Tibial nerve (tissue), 4 donors: ENCODE results near the gene RAD51AP1. TPM values are rescaled to one million over a fixed set of nuclear protein-coding genes. Genes with fewer than 3 reads are reported as not detected.
A peak's percentile ranks its signal among the peaks of the same experiment; 100 is the strongest.

Experiments used
- DNase-seq, 2 donors: peaks; one replicate each; pipeline ENCODE4 v3.0.0-alpha.2; 2019; ENCODE audit warnings: low spot score in 2 of 2
- H3K27ac ChIP-seq, 4 donors: fragments of 200-600 bp; sonication (generic) in 3 of 4; one replicate each; pipeline ENCODE4 v1.5.1; 2017 to 2019; ENCODE audit warnings: mild to moderate bottlenecking in 1 of 4
- H3K27me3 ChIP-seq, 2 donors: fragments of 200-600 bp; sonication (generic) in 1 of 2; one replicate each; pipeline versions ENCODE4 v1.5.1 to v1.6.0; 2017 to 2019
- H3K36me3 ChIP-seq, 3 donors: fragments of 200-600 bp; sonication (generic); one replicate each; pipeline ENCODE4 v1.5.1; 2018 to 2019
- H3K4me1 ChIP-seq, 4 donors: fragments of 200-600 bp; sonication (generic) in 3 of 4; one replicate each; pipeline ENCODE4 v1.5.1; 2017 to 2019
- H3K4me3 ChIP-seq, 4 donors: fragments of 200-600 bp; sonication (generic) in 3 of 4; one replicate each; pipeline ENCODE4 v1.5.1; 2017 to 2019; ENCODE audit warnings: mild to moderate bottlenecking in 1 of 4, moderate library complexity in 1 of 4
- H3K9me3 ChIP-seq, 4 donors: fragments of 200-600 bp; sonication (generic) in 3 of 4; one replicate each; pipeline ENCODE4 v1.5.1; 2017 to 2019
- EP300 ChIP-seq, 2 donors: sonication (generic); formaldehyde crosslinking; IDR thresholded peaks; one replicate each; pipeline ENCODE4 v1.6.1; 2017; ENCODE audit warnings: antibody characterized with exemption in 2 of 2, mild to moderate bottlenecking in 1 of 2
- POLR2A ChIP-seq, 2 donors: fragments of 450-650 bp; IDR thresholded peaks; one replicate each; pipeline ENCODE4 v1.6.1; 2017; ENCODE audit warnings: antibody characterized with exemption in 2 of 2, mild to moderate bottlenecking in 2 of 2, moderate library complexity in 2 of 2
- WGBS, 2 donors: methylation state at CpG; one replicate each; pipeline ENCODE4 v1.1.5; 2018; 5-methylcytosine and 5-hydroxymethylcytosine counted together
- total RNA-seq, 4 donors: library from RNA; depleted of rRNA; stranded (reverse); fragments of >200 nt; gene quantifications; one replicate each; pipeline ENCODE4 v1.1.0, GENCODE V29; 2016
- TF ChIP-seq, protein P1 (sequence below), 5 experiments: fragments of 200-600 bp in 3 of 5; fragments of 450-650 bp in 2 of 5; sonication (generic) in 3 of 5; IDR thresholded peaks; one replicate each; pipeline ENCODE4 v1.5.1; 2016 to 2019; ENCODE audit warnings: antibody characterized with exemption in 5 of 5, mild to moderate bottlenecking in 3 of 5, moderate library complexity in 2 of 5

RAD51AP1 gene
- total RNA-seq, 4 donors from 2014 or later: 0.44 to 4.8 (median 1.6) TPM

DNA sequence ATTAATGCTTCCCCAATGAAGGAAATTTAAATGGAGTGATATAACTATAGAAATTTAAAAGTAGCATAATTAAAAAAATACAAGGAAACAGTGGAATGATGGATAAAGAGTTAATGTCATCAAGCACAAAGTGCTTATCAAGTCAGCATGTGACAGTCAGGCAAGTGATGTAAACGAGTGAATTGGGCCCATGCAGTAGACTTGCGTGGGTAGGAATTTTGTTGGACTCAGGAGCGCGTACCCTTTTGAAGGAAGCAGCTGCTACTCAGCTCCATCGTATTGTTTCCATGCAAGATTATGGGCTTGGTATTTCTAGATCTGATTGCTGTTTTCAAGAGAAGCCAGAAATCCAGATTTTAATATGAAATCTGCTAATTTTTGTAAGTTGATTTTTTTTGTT is 18.9 kb downstream of the RAD51AP1 start:
- H3K4me3 ChIP-seq: no peak overlapping the region
- no peak for DNase-seq
- no peaks in the 10 kb centered on the region for H3K9me3 ChIP-seq
- H3K27me3 ChIP-seq: no peaks in the 10 kb centered on the region
- TF ChIP-seq, protein P1, sequence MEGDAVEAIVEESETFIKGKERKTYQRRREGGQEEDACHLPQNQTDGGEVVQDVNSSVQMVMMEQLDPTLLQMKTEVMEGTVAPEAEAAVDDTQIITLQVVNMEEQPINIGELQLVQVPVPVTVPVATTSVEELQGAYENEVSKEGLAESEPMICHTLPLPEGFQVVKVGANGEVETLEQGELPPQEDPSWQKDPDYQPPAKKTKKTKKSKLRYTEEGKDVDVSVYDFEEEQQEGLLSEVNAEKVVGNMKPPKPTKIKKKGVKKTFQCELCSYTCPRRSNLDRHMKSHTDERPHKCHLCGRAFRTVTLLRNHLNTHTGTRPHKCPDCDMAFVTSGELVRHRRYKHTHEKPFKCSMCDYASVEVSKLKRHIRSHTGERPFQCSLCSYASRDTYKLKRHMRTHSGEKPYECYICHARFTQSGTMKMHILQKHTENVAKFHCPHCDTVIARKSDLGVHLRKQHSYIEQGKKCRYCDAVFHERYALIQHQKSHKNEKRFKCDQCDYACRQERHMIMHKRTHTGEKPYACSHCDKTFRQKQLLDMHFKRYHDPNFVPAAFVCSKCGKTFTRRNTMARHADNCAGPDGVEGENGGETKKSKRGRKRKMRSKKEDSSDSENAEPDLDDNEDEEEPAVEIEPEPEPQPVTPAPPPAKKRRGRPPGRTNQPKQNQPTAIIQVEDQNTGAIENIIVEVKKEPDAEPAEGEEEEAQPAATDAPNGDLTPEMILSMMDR (IDR thresholded peaks at IDR 0.05): no peak
- TF ChIP-seq POLR2A (IDR thresholded peaks at IDR 0.05): no peak
- no peak for TF ChIP-seq EP300 (IDR thresholded peaks at IDR 0.05)
- H3K4me1 ChIP-seq: peaks cover 0 to 12% (median under 1%) of the 10 kb centered on the region in 4 donors
- H3K36me3 ChIP-seq: no peaks in the 10 kb centered on the region
- WGBS, 2 donors: 83 to 87% methylated on average over 5 of the region's 5 CpGs
- no peak overlapping the region for H3K27ac ChIP-seq

DNA sequence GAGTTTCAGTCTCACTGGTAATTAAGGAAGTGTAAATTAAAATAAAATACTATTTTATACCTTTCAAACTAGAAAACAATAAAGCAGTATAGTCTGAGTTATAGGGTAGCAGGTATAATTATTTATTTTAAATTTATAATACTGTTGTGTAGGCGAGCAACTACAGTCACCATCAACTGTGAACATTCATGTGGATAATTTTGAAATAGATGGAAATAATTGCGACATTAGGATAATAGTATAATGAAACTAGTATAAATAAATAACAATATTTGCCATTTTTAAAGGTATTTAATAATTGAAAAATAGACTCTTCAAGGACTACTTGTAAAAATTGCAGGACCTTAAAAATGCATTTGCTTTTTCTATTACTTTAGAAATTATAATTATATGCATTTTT is 19.5 kb downstream of the RAD51AP1 start:
- no peaks in the 10 kb centered on the region for H3K27me3 ChIP-seq
- TF ChIP-seq EP300 (IDR thresholded peaks at IDR 0.05): no peak
- no peak overlapping the region for H3K4me3 ChIP-seq
- H3K36me3 ChIP-seq: no peaks in the 10 kb centered on the region
- no peaks in the 10 kb centered on the region for H3K9me3 ChIP-seq
- WGBS, 2 donors: 95 to 97% methylated on average over 2 of the region's 2 CpGs
- no peak overlapping the region for H3K27ac ChIP-seq
- H3K4me1 ChIP-seq: peaks cover 0 to 18% (median 4%) of the 10 kb centered on the region in 4 donors
- DNase-seq: no peak

GRCh38 chr12:4562034-4562657 is 23.5 kb downstream of the RAD51AP1 start, which contains the start of gene DYRK4:
Gene DYRK4, plus strand, starts transcription at chr12:4562208. Its CDS starts 38 bp downstream, at chr12:4562246.
- Histone ChIP-seq H3K27ac (peak within 1 kb of the TSS; percentile 47 to 80 (median 62)), H3K4me3 (peak within 1 kb of the TSS; percentile 25 to 53 (median 39)), H3K36me3 (no peaks in the 10 kb centered on the region), H3K4me1 (peaks cover 0 to 30% (median 4%) of the 10 kb centered on the region in 4 donors), H3K27me3 (no peaks in the 10 kb centered on the region), H3K9me3 (no peaks in the 10 kb centered on the region)
- WGBS, 2 donors: 6 to 13% methylated on average over 40 to 43 of the region's 44 CpGs
- peak; percentile 62 to 64 for DNase-seq
- TF ChIP-seq, protein P1 (IDR thresholded peaks at IDR 0.05): no peak
- TF ChIP-seq POLR2A (IDR thresholded peaks at IDR 0.05): peak in 1 of 2 donors; percentile 47
- TF ChIP-seq EP300 (IDR thresholded peaks at IDR 0.05): peak in 1 of 2 donors; percentile 79

- TF ChIP-seq, protein P1 (IDR thresholded peaks at IDR 0.05): no peak
- TF ChIP-seq EP300 (IDR thresholded peaks at IDR 0.05) (no peak), POLR2A (IDR thresholded peaks at IDR 0.05) (no peak)
- H3K9me3 ChIP-seq: no peaks in the 10 kb centered on the region
- H3K27ac ChIP-seq: no peak overlapping the region
- no peak overlapping the region for H3K4me3 ChIP-seq
- H3K27me3 ChIP-seq: no peaks in the 10 kb centered on the region
- peaks cover 0 to 30% (median 4%) of the 10 kb centered on the region in 4 donors for H3K4me1 ChIP-seq
- no peak for DNase-seq
- no peaks in the 10 kb centered on the region for H3K36me3 ChIP-seq
- WGBS, 2 donors: 67 to 79% methylated on average over 3 of the region's 3 CpGs
These were observed 24.6 kb downstream of the RAD51AP1 start for GRCh38 chr12:4563336-4563735.

GRCh38 chr12:4564818-4565217 is 26.1 kb downstream of the RAD51AP1 start:
- no peak for DNase-seq
- H3K36me3 ChIP-seq: no peaks in the 10 kb centered on the region
- peaks cover 0 to 30% (median 4%) of the 10 kb centered on the region in 4 donors for H3K4me1 ChIP-seq
- TF ChIP-seq, protein P1 (IDR thresholded peaks at IDR 0.05): no peak
- TF ChIP-seq EP300 (IDR thresholded peaks at IDR 0.05) (no peak), POLR2A (IDR thresholded peaks at IDR 0.05) (no peak)
- no peaks in the 10 kb centered on the region for H3K27me3 ChIP-seq
- peak overlapping the region in 1 of 4 donors; percentile 16 for H3K4me3 ChIP-seq
- 44 to 47% methylated on average over 5 of the region's 5 CpGs for WGBS, 2 donors
- H3K9me3 ChIP-seq: no peaks in the 10 kb centered on the region
- peak overlapping the region; percentile 3 to 68 (median 64) for H3K27ac ChIP-seq
